B cell (primary cell): ENCODE data around the gene ANKRD42.

ENCODE experiments used
- EZH2 ChIP-seq: IDR thresholded peaks from 2 replicates; pipeline ENCODE4 v1.6.1; 2012; ENCODE audit warnings: borderline replicate concordance, low read depth, mild to moderate bottlenecking, moderate library complexity, low read length; ENCODE audit not compliant: insufficient read depth, poor library complexity, severe bottlenecking
- TF ChIP-seq, protein P1 (sequence below): fragments of 200-600 bp; IDR thresholded peaks from one replicate; pipeline ENCODE4 v1.8.0; 2022; ENCODE audit warnings: antibody characterized with exemption, mild to moderate bottlenecking

GRCh38 chr11:83294208-83294607, 100.7 kb downstream of the ANKRD42 start:
- TF ChIP-seq EZH2, result no peak
- TF ChIP-seq, protein P1, sequence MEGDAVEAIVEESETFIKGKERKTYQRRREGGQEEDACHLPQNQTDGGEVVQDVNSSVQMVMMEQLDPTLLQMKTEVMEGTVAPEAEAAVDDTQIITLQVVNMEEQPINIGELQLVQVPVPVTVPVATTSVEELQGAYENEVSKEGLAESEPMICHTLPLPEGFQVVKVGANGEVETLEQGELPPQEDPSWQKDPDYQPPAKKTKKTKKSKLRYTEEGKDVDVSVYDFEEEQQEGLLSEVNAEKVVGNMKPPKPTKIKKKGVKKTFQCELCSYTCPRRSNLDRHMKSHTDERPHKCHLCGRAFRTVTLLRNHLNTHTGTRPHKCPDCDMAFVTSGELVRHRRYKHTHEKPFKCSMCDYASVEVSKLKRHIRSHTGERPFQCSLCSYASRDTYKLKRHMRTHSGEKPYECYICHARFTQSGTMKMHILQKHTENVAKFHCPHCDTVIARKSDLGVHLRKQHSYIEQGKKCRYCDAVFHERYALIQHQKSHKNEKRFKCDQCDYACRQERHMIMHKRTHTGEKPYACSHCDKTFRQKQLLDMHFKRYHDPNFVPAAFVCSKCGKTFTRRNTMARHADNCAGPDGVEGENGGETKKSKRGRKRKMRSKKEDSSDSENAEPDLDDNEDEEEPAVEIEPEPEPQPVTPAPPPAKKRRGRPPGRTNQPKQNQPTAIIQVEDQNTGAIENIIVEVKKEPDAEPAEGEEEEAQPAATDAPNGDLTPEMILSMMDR, result no peak
